ENCODE data around the gene PSMD1. TPM values are rescaled to one million over a fixed set of nuclear protein-coding genes. Genes with fewer than 3 reads are reported as not detected.
A peak's percentile ranks its signal among the peaks of the same experiment; 100 is the strongest.

The PSMD1 gene
- total and polyA plus RNA-seq, 2 experiments from 2014 or later: 148 to 177 TPM

DNA sequence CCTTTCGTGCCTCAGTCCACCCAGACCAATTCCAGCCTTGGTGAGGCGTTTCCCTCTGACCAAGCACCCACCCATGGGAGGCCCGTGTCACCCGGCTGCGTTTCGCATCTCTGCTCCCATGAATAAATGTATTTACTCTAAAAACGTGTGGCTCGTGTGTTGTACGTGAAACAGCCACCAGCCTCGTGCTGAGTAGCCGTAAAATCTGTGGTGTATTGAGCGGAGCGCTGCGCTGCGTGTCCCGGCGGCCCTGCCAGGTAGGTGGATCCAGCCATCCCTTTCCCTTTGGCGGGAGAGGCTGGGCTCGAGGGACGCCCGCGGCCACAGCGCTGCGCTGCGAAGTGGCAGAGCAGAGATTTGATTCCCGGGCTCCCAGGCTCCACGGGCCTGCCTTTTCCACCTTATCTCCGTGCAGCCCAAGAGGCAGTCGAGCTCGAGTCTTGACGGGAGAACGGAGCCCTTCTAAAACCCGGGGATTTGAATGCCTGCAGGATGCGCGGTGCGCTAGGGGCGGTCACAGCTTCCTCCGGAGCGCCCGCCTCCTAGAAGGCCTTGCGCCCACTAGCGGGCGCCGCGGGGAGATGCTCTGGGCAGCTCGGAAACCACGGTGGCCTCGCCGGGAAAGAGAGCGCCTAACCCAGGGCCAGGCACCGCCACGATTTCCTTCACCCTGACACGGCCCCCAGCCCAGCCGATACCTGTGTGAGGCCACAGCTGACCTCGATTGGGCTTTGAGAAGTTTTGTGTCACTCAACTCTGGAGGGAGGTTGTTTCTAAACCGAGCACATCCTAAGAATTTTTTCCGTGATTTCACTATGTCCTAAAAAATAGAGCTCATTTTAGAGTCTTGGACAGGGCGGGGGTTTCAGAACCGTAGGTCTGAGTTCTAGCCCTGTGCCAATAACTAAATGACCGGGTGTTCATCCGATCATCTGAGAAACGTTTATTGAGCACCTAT lies 3.9 kb upstream of the PSMD1 start:
- Histone ChIP-seq H3K36me3 (ENCODE audit: insufficient read depth) (no peaks in the 10 kb centered on the region), H3K4me2 (peak overlapping the region; percentile 94), H4K20me1 (replicated peaks; ENCODE audit: insufficient read depth) (0 out of 2 replicates have a peak, but pooled peaks cover 3% of the 10 kb centered on the region), H3K79me2 (replicated peaks; ENCODE audit: insufficient read depth) (peaks cover 9% of the 10 kb centered on the region), H3K27ac (ENCODE audit: low read depth) (no peak overlapping the region), H2AFZ (peak overlapping the region; percentile 99), H3K4me1 (ENCODE audit: insufficient read depth) (peaks cover 7% of the 10 kb centered on the region), H3K27me3 (ENCODE audit: insufficient read depth) (peaks cover 24% of the 10 kb centered on the region), H3K4me3 (peak overlapping the region; percentile 76), H3F3A (replicated peaks; ENCODE audit: low read depth) (no peaks in the 10 kb centered on the region), H3K9me2 (ENCODE audit: insufficient read depth) (no peaks in the 10 kb centered on the region)
- H3K4me3 Mint-ChIP-seq: peak overlapping the region; percentile 78
- peaks cover 12% of the 10 kb centered on the region; the same call in 2 of the 3 replicates for H3K4me1 Mint-ChIP-seq
- no peaks in the 10 kb centered on the region; the same call in 2 of the 3 replicates for H3K9me3 Mint-ChIP-seq
- peaks cover 23% of the 10 kb centered on the region for H3K27me3 Mint-ChIP-seq (ENCODE audit: insufficient read depth, low read depth, poor library complexity)
- no peaks in the 10 kb centered on the region for H3K36me3 Mint-ChIP-seq (ENCODE audit: low read depth)
- TF ChIP-seq, protein P1, sequence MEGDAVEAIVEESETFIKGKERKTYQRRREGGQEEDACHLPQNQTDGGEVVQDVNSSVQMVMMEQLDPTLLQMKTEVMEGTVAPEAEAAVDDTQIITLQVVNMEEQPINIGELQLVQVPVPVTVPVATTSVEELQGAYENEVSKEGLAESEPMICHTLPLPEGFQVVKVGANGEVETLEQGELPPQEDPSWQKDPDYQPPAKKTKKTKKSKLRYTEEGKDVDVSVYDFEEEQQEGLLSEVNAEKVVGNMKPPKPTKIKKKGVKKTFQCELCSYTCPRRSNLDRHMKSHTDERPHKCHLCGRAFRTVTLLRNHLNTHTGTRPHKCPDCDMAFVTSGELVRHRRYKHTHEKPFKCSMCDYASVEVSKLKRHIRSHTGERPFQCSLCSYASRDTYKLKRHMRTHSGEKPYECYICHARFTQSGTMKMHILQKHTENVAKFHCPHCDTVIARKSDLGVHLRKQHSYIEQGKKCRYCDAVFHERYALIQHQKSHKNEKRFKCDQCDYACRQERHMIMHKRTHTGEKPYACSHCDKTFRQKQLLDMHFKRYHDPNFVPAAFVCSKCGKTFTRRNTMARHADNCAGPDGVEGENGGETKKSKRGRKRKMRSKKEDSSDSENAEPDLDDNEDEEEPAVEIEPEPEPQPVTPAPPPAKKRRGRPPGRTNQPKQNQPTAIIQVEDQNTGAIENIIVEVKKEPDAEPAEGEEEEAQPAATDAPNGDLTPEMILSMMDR (conservative IDR thresholded peaks at IDR 0.05; ENCODE audit: low read depth in 2 of 2): peak; percentile 75 to 95
- TF ChIP-seq EZH2 (IDR thresholded peaks at IDR 0.05; ENCODE audit: low read depth, unreplicated experiment): peak; percentile 45
- peak; percentile 55; the same call in 1 of the 2 replicates for TF ChIP-seq POLR2AphosphoS5 (IDR thresholded peaks at IDR 0.05; ENCODE audit: low read depth)
- no peak for TF ChIP-seq EZH2phosphoT487 (IDR thresholded peaks at IDR 0.05; ENCODE audit: unreplicated experiment)
- ATAC-seq (peak; percentile 83), DNase-seq (ENCODE audit: low spot score) (peak; percentile 96)
- H3K27ac Mint-ChIP-seq: no peak overlapping the region

DNA sequence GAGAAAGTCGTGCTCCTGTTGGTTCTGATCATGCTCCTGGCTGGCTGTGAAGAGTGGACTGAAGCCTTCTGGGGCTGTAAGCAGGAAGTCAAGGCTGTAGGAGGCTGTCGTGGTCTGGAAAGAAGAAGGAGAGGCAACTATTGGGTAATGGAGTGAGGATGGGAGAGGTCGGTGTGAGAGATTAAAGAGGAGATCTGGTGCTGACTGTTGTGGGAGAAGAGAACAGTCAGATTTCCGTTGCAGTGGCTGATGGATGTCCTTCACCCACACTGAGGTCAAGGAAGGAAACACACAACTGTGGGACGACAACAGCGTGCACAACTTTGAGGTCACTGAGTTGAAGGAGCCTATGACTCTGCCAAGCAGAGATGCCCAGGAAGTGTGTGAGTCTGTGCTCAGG lies 2.8 kb upstream of the PSMD1 start:
- no peaks in the 10 kb centered on the region; the same call in 2 of the 3 replicates for H3K9me3 Mint-ChIP-seq
- peaks cover 23% of the 10 kb centered on the region for H3K27me3 Mint-ChIP-seq (ENCODE audit: insufficient read depth, low read depth, poor library complexity)
- Histone ChIP-seq H3K79me2 (replicated peaks; ENCODE audit: insufficient read depth) (peaks cover 20% of the 10 kb centered on the region), H4K20me1 (replicated peaks; ENCODE audit: insufficient read depth) (peaks cover 12% of the 10 kb centered on the region), H3F3A (replicated peaks; ENCODE audit: low read depth) (no peaks in the 10 kb centered on the region), H3K27me3 (ENCODE audit: insufficient read depth) (peaks cover 24% of the 10 kb centered on the region), H3K4me1 (ENCODE audit: insufficient read depth) (peaks cover 18% of the 10 kb centered on the region), H3K4me3 (no peak overlapping the region), H3K4me2 (no peak overlapping the region), H3K36me3 (ENCODE audit: insufficient read depth) (no peaks in the 10 kb centered on the region), H3K27ac (ENCODE audit: low read depth) (no peak overlapping the region), H2AFZ (peak overlapping the region; percentile 90), H3K9me2 (ENCODE audit: insufficient read depth) (no peaks in the 10 kb centered on the region)
- ATAC-seq (no peak), DNase-seq (ENCODE audit: low spot score) (no peak)
- H3K36me3 Mint-ChIP-seq (ENCODE audit: low read depth): no peaks in the 10 kb centered on the region
- H3K4me3 Mint-ChIP-seq: no peak overlapping the region
- no peak overlapping the region for H3K27ac Mint-ChIP-seq
- TF ChIP-seq NANOG (IDR thresholded peaks at IDR 0.05; ENCODE audit: borderline replicate concordance): no peak
- TF ChIP-seq, protein P2, sequence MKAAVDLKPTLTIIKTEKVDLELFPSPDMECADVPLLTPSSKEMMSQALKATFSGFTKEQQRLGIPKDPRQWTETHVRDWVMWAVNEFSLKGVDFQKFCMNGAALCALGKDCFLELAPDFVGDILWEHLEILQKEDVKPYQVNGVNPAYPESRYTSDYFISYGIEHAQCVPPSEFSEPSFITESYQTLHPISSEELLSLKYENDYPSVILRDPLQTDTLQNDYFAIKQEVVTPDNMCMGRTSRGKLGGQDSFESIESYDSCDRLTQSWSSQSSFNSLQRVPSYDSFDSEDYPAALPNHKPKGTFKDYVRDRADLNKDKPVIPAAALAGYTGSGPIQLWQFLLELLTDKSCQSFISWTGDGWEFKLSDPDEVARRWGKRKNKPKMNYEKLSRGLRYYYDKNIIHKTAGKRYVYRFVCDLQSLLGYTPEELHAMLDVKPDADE (IDR thresholded peaks at IDR 0.05): no peak
- no peak for TF ChIP-seq EZH2 (IDR thresholded peaks at IDR 0.05; ENCODE audit: low read depth, unreplicated experiment)
- TF ChIP-seq ZNF331 (CRISPR knock-in tag; IDR thresholded peaks at IDR 0.05; ENCODE audit: low read depth): no peak
- H3K4me1 Mint-ChIP-seq: peaks cover 23% of the 10 kb centered on the region

Measured in GM23338 (cell line).